GM18867 (cell line): ENCODE data around the gene RBBP8.

Experiments
- ATAC-seq: cut with Tn5 transposase; IDR thresholded peaks from one replicate; pipeline ENCODE4 v1.9.1; 2021; ENCODE audit warnings: mild to moderate bottlenecking, moderate library complexity; ENCODE audit not compliant: unreplicated experiment

The RBBP8 gene

GRCh38 chr18:22988208-22988607 is 55.1 kb downstream of the RBBP8 start:
- ATAC-seq: no peak

- ATAC-seq: no peak
Measured at GRCh38 chr18:22998344-22998743, 65.2 kb downstream of the RBBP8 start.

GRCh38 chr18:22999212-22999611 is 66.1 kb downstream of the RBBP8 start:
- ATAC-seq: no peak

- no peak for ATAC-seq
Measured at GRCh38 chr18:22999647-23000046, 66.5 kb downstream of the RBBP8 start.

- no peak for ATAC-seq
Measured at GRCh38 chr18:23003289-23003688, 70.2 kb downstream of the RBBP8 start.

- ATAC-seq: no peak
Measured at GRCh38 chr18:23012249-23012648, 79.1 kb downstream of the RBBP8 start.

GRCh38 chr18:23020555-23021294 is 87.6 kb downstream of the RBBP8 start:
- ATAC-seq: no peak

GRCh38 chr18:23021623-23022022 is 88.5 kb downstream of the RBBP8 start:
- ATAC-seq: no peak

GRCh38 chr18:23032030-23032582 is 99.0 kb downstream of the RBBP8 start:
- ATAC-seq: no peak

- ATAC-seq: no peak
Measured at GRCh38 chr18:23033056-23033455, 99.9 kb downstream of the RBBP8 start.

GRCh38 chr18:23036660-23037201 is 103.6 kb downstream of the RBBP8 start:
- no peak for ATAC-seq

GRCh38 chr18:23037646-23038045 is 104.5 kb downstream of the RBBP8 start:
- ATAC-seq: no peak

- ATAC-seq: no peak
Measured at GRCh38 chr18:23038712-23039111, 105.6 kb downstream of the RBBP8 start.

GRCh38 chr18:23042133-23042532 is 109.0 kb downstream of the RBBP8 start:
- no peak for ATAC-seq

GRCh38 chr18:23043803-23044376 is 110.8 kb downstream of the RBBP8 start:
- ATAC-seq: no peak

GRCh38 chr18:23049698-23050373 is 116.7 kb downstream of the RBBP8 start:
- no peak for ATAC-seq

GRCh38 chr18:23053776-23054457 is 120.8 kb downstream of the RBBP8 start:
- no peak for ATAC-seq

- no peak for ATAC-seq
Measured at GRCh38 chr18:23054553-23054952, 121.4 kb downstream of the RBBP8 start.

- ATAC-seq: no peak
Measured at GRCh38 chr18:23056315-23056714, 123.2 kb downstream of the RBBP8 start.

- no peak for ATAC-seq
Measured at GRCh38 chr18:23057096-23057495, 124.0 kb downstream of the RBBP8 start.
